Naive thymus-derived CD8-positive, alpha-beta T cell (primary cell): ENCODE measurements around the gene PPFIA1. TPM values are rescaled to one million over a fixed set of nuclear protein-coding genes. Genes with fewer than 3 reads are reported as not detected.
A peak's percentile ranks its signal among the peaks of the same experiment; 100 is the strongest.

Experiments used
- ATAC-seq, 2 donors: fragments of 150-1000 bp; cut with Tn5 transposase in 1 of 2; sonication (Bioruptor Pico), chemical (Tn5 transposase) in 1 of 2; 1 replicate in 1 of 2; 2 replicates in 1 of 2; pipeline ENCODE4 v1.10.0; 2021; ENCODE audit warnings: mild to moderate bottlenecking in 2 of 2, moderate library complexity in 2 of 2
- POLR2A ChIA-PET: fragments of 350-600 bp; sonication (Branson Sonifier 250); formaldehyde crosslinking; loops from one replicate; lab custom pipeline; 2021; ENCODE audit warnings: antibody characterized with exemption; lab: Charles Lee
- DNase-seq, 10 donors: peaks; one replicate each; pipeline versions ENCODE4 v3.0.0 to v3.0.0-alpha.2; 2020 to 2022
- H3K27ac Mint-ChIP-seq, 10 donors: one replicate each; pipeline ENCODE4 v1.8.0; 2020 to 2022; ENCODE audit warnings: mild to moderate bottlenecking in 10 of 10, mixed read lengths in 10 of 10, moderate library complexity in 4 of 10, inconsistent platforms in 1 of 10
- H3K27me3 Mint-ChIP-seq, 5 donors: one replicate each; pipeline ENCODE4 v1.8.0; 2021 to 2022; ENCODE audit warnings: mixed read lengths in 5 of 5
- H3K36me3 Mint-ChIP-seq, 3 donors: one replicate each; pipeline ENCODE4 v1.8.0; 2020 to 2022; ENCODE audit warnings: mixed read lengths in 3 of 3, mild to moderate bottlenecking in 2 of 3, inconsistent platforms in 1 of 3
- H3K4me1 Mint-ChIP-seq, 4 donors: one replicate each; pipeline ENCODE4 v1.8.0; 2021 to 2022; ENCODE audit warnings: mixed read lengths in 4 of 4
- H3K4me3 Mint-ChIP-seq, 10 donors: one replicate each; pipeline ENCODE4 v1.8.0; 2020 to 2022; ENCODE audit warnings: mild to moderate bottlenecking in 10 of 10, mixed read lengths in 10 of 10, moderate library complexity in 6 of 10, inconsistent platforms in 1 of 10
- H3K9me3 Mint-ChIP-seq, 9 donors: one replicate each; pipeline ENCODE4 v1.8.0; 2020 to 2022; ENCODE audit warnings: mixed read lengths in 9 of 9, mild to moderate bottlenecking in 3 of 9, inconsistent platforms in 1 of 9, moderate library complexity in 1 of 9
- polyA plus RNA-seq, 3 donors: library from polyadenylated mRNA; unstranded; fragments of 300-500 nt; fragmentation: Illumina TruSeq; gene quantifications; one replicate each; pipeline ENCODE4 v1.2.3, GENCODE V29; 2021
- total RNA-seq, 8 experiments: library from RNA in 2 of 8; stranded (reverse) in 2 of 8; gene quantifications; one replicate each; pipeline ENCODE4 v1.2.3 and lab custom pipeline; 2021 to 2026

PPFIA1 gene
- total and polyA plus RNA-seq, 5 experiments from 2014 or later: 6.8 to 64.8 (median 15.0) TPM

DNA sequence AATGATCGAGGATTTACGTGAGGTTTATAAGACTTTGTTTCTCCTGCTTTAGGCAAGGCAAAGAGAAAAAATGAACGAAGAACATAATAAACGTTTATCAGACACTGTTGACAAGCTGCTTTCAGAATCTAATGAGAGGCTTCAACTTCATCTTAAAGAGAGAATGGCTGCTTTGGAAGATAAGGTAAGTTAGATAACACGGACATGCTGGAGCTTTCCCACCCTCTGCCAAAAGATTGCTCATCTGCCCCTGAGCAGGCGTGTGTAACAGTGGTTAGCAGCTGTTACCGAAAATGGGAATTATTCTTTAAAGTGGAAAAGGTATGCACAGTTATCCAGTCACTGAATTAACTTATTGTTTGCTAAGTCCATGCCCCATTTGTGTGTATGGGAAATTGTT, 65.0 kb downstream of the PPFIA1 start:
- H3K27ac Mint-ChIP-seq: no peak overlapping the region
- ATAC-seq (no peak), DNase-seq (no peak)
- POLR2A ChIA-PET: no interaction called here
- peaks cover 33 to 92% (median 55%) of the 10 kb centered on the region in 3 donors for H3K36me3 Mint-ChIP-seq
- H3K4me3 Mint-ChIP-seq: no peak overlapping the region
- no peaks in the 10 kb centered on the region for H3K27me3 Mint-ChIP-seq
- no peaks in the 10 kb centered on the region for H3K9me3 Mint-ChIP-seq
- H3K4me1 Mint-ChIP-seq: no peaks in the 10 kb centered on the region

GRCh38 chr11:70338594-70338993, 68.1 kb downstream of the PPFIA1 start:
- H3K36me3 Mint-ChIP-seq: peaks cover 29 to 91% (median 53%) of the 10 kb centered on the region in 3 donors
- H3K27ac Mint-ChIP-seq: no peak overlapping the region

GRCh38 chr11:70339066-70339465, 68.6 kb downstream of the PPFIA1 start:
- peaks cover 29 to 90% (median 50%) of the 10 kb centered on the region in 3 donors for H3K36me3 Mint-ChIP-seq
- ATAC-seq: no peak
- H3K9me3 Mint-ChIP-seq: no peaks in the 10 kb centered on the region
- no peak for DNase-seq
- no peaks in the 10 kb centered on the region for H3K27me3 Mint-ChIP-seq
- no peak overlapping the region for H3K27ac Mint-ChIP-seq
- no peak overlapping the region for H3K4me3 Mint-ChIP-seq
- H3K4me1 Mint-ChIP-seq: no peaks in the 10 kb centered on the region
- POLR2A ChIA-PET: no interaction called here

More at GRCh38 chr11:70338594-70338993, 68.1 kb downstream of the PPFIA1 start:
- no peaks in the 10 kb centered on the region for H3K9me3 Mint-ChIP-seq
- no peak overlapping the region for H3K4me3 Mint-ChIP-seq
- POLR2A ChIA-PET: no interaction called here
- DNase-seq: no peak
- no peaks in the 10 kb centered on the region for H3K4me1 Mint-ChIP-seq
- no peaks in the 10 kb centered on the region for H3K27me3 Mint-ChIP-seq
- no peak for ATAC-seq

GRCh38 chr11:70341881-70342429, 71.5 kb downstream of the PPFIA1 start:
- Mint-ChIP-seq H3K4me3 (no peak overlapping the region), H3K36me3 (peaks cover 21 to 86% (median 40%) of the 10 kb centered on the region in 3 donors), H3K9me3 (no peaks in the 10 kb centered on the region), H3K27ac (peak overlapping the region in 1 of 10 donors; percentile 47), H3K27me3 (no peaks in the 10 kb centered on the region), H3K4me1 (peaks cover 0 to 2% (median 0%) of the 10 kb centered on the region in 4 donors)
- DNase-seq (no peak), ATAC-seq (no peak)
- POLR2A ChIA-PET: no interaction called here

- Mint-ChIP-seq H3K27ac (no peak overlapping the region), H3K36me3 (peaks cover 13 to 87% (median 41%) of the 10 kb centered on the region in 3 donors), H3K27me3 (no peaks in the 10 kb centered on the region), H3K4me3 (no peak overlapping the region), H3K4me1 (peaks cover 0 to 2% (median 0%) of the 10 kb centered on the region in 4 donors), H3K9me3 (no peaks in the 10 kb centered on the region)
- ATAC-seq: no peak
- DNase-seq: no peak
- POLR2A ChIA-PET: no interaction called here
Measured at GRCh38 chr11:70343636-70344035, 73.1 kb downstream of the PPFIA1 start.

DNA sequence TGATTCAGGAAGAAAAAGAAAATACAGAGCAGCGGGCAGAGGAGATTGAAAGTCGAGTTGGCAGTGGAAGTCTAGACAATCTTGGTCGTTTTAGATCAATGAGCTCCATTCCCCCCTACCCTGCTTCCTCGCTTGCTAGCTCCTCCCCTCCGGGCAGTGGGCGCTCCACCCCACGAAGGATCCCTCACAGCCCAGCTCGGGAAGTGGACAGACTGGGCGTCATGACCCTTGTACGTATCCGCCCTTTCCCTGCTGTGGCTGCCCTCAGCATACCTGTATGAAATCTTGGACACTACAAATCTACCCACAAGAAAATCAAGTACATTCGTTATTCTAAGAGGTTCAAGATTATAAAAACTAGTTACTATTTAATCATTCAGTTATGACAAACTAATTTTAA, 77.7 kb downstream of the PPFIA1 start:
- ATAC-seq: no peak

GRCh38 chr11:70348608-70349007, 78.1 kb downstream of the PPFIA1 start:
- ATAC-seq: no peak
- Mint-ChIP-seq H3K9me3 (no peaks in the 10 kb centered on the region), H3K4me3 (no peak overlapping the region), H3K4me1 (peaks cover 0 to 9% (median 3%) of the 10 kb centered on the region in 4 donors), H3K27ac (no peak overlapping the region), H3K36me3 (peaks cover 4 to 76% (median 32%) of the 10 kb centered on the region in 3 donors), H3K27me3 (no peaks in the 10 kb centered on the region)
- DNase-seq: no peak
- POLR2A ChIA-PET: no interaction called here

More for the DNA sequence above, 77.7 kb downstream of the PPFIA1 start:
- H3K9me3 Mint-ChIP-seq: no peaks in the 10 kb centered on the region
- H3K4me1 Mint-ChIP-seq: peaks cover 0 to 6% (median 3%) of the 10 kb centered on the region in 4 donors
- POLR2A ChIA-PET: no interaction called here
- no peaks in the 10 kb centered on the region for H3K27me3 Mint-ChIP-seq
- no peak overlapping the region for H3K4me3 Mint-ChIP-seq
- no peak for DNase-seq
- H3K36me3 Mint-ChIP-seq: peaks cover 4 to 77% (median 33%) of the 10 kb centered on the region in 3 donors
- no peak overlapping the region for H3K27ac Mint-ChIP-seq

GRCh38 chr11:70351646-70352045, 81.2 kb downstream of the PPFIA1 start:
- ATAC-seq (no peak), DNase-seq (no peak)
- no peaks in the 10 kb centered on the region for H3K9me3 Mint-ChIP-seq
- H3K27me3 Mint-ChIP-seq: no peaks in the 10 kb centered on the region
- H3K4me3 Mint-ChIP-seq: no peak overlapping the region
- POLR2A ChIA-PET: no interaction called here
- no peak overlapping the region for H3K27ac Mint-ChIP-seq
- peaks cover 0 to 81% (median 49%) of the 10 kb centered on the region in 3 donors for H3K36me3 Mint-ChIP-seq
- peaks cover 0 to 20% (median 2%) of the 10 kb centered on the region in 4 donors for H3K4me1 Mint-ChIP-seq

GRCh38 chr11:70352100-70352499, 81.6 kb downstream of the PPFIA1 start:
- DNase-seq: no peak
- Mint-ChIP-seq H3K27ac (no peak overlapping the region), H3K9me3 (no peaks in the 10 kb centered on the region), H3K4me1 (peaks cover 0 to 20% (median 3%) of the 10 kb centered on the region in 4 donors), H3K27me3 (no peaks in the 10 kb centered on the region), H3K36me3 (peaks cover 0 to 82% (median 54%) of the 10 kb centered on the region in 3 donors), H3K4me3 (no peak overlapping the region)
- ATAC-seq: no peak
- POLR2A ChIA-PET: no interaction called here

DNA sequence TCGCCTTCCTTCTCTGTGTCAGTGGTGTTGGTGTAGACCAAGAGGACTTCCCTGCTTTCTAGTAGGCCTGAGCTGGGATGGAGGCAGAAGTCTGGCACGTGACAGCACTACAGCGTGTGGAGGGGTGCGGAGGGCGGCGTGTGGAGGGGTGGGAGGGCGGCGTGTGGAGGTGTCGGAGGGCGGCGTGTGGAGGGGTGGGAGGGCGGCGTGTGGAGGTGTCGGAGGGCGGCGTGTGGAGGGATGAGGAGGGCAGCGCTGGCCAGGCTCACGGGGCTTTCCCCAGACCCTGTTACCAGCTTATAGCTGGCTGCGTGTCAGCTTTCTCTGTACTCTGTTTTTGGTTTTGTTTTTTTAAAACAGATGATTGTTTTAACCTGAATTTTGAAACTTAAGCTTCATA, 82.1 kb downstream of the PPFIA1 start:
- peaks cover 0 to 82% (median 51%) of the 10 kb centered on the region in 3 donors for H3K36me3 Mint-ChIP-seq
- no peak overlapping the region for H3K27ac Mint-ChIP-seq
- no peak overlapping the region for H3K4me3 Mint-ChIP-seq
- no peaks in the 10 kb centered on the region for H3K9me3 Mint-ChIP-seq
- DNase-seq (no peak), ATAC-seq (no peak)
- peaks cover 0 to 20% (median 3%) of the 10 kb centered on the region in 4 donors for H3K4me1 Mint-ChIP-seq
- POLR2A ChIA-PET: no interaction called here
- no peaks in the 10 kb centered on the region for H3K27me3 Mint-ChIP-seq

GRCh38 chr11:70353329-70353728, 82.8 kb downstream of the PPFIA1 start:
- no peaks in the 10 kb centered on the region for H3K9me3 Mint-ChIP-seq
- peak overlapping the region in 1 of 10 donors; percentile 14 for H3K4me3 Mint-ChIP-seq
- peaks cover 0 to 20% (median 3%) of the 10 kb centered on the region in 4 donors for H3K4me1 Mint-ChIP-seq
- no peak overlapping the region for H3K27ac Mint-ChIP-seq
- POLR2A ChIA-PET: no interaction called here
- DNase-seq (no peak), ATAC-seq (no peak)
- peaks cover 0 to 82% (median 52%) of the 10 kb centered on the region in 3 donors for H3K36me3 Mint-ChIP-seq
- H3K27me3 Mint-ChIP-seq: no peaks in the 10 kb centered on the region

GRCh38 chr11:70353900-70354568, 83.5 kb downstream of the PPFIA1 start:
- Mint-ChIP-seq H3K4me3 (peak overlapping the region in 1 of 10 donors; percentile 50), H3K4me1 (peaks cover 0 to 20% (median 3%) of the 10 kb centered on the region in 4 donors), H3K36me3 (peaks cover 0 to 84% (median 57%) of the 10 kb centered on the region in 3 donors), H3K27ac (no peak overlapping the region), H3K27me3 (no peaks in the 10 kb centered on the region), H3K9me3 (no peaks in the 10 kb centered on the region)
- ATAC-seq (no peak), DNase-seq (no peak)
- POLR2A ChIA-PET: no interaction called here

DNA sequence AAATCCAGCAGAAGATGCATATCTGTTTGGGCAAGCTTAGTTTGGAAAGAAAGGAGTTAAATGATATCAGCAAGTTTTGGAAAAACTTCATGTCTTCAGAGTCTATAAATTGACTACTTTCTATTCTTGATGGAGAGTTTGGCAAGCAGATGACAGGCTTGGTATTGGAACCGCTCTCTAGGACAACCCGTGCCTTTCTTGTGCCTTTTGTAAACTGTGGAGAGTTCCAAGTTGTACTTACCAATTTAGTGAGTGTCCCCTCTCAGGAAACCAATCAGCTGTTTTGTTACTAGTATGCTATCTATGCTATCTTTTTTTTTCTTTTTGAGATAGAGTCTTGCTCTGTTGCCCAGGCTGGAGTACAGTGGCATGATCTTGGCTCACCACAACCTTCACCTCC, 84.1 kb downstream of the PPFIA1 start:
- H3K4me1 Mint-ChIP-seq: peaks cover 0 to 20% (median 3%) of the 10 kb centered on the region in 4 donors
- POLR2A ChIA-PET: no interaction called here
- no peak for DNase-seq
- peaks cover 0 to 85% (median 62%) of the 10 kb centered on the region in 3 donors for H3K36me3 Mint-ChIP-seq
- no peaks in the 10 kb centered on the region for H3K9me3 Mint-ChIP-seq
- no peaks in the 10 kb centered on the region for H3K27me3 Mint-ChIP-seq
- no peak overlapping the region for H3K27ac Mint-ChIP-seq
- ATAC-seq: no peak
- H3K4me3 Mint-ChIP-seq: no peak overlapping the region
